GM12874 (cell line): ENCODE data around the gene VWA5A.

ENCODE experiments used
- CTCF ChIP-seq: IDR thresholded peaks from 2 replicates; pipeline ENCODE4 v1.5.1; 2011; ENCODE audit warnings: low read depth, mild to moderate bottlenecking, control low read depth, low read length, moderate library complexity; ENCODE audit not compliant: insufficient read depth

VWA5A gene

GRCh38 chr11:124074554-124074953, 40.7 kb upstream of the VWA5A start:
- TF ChIP-seq CTCF: no peak

- no peak for TF ChIP-seq CTCF
Observed at GRCh38 chr11:124075492-124075840, 39.8 kb upstream of the VWA5A start.

- no peak for TF ChIP-seq CTCF
Observed at GRCh38 chr11:124075841-124076651, 39.2 kb upstream of the VWA5A start.

- no peak for TF ChIP-seq CTCF
Observed at GRCh38 chr11:124077266-124077665, 38.0 kb upstream of the VWA5A start.

GRCh38 chr11:124078591-124078990, 36.7 kb upstream of the VWA5A start:
- no peak for TF ChIP-seq CTCF

GRCh38 chr11:124079631-124080326, 35.5 kb upstream of the VWA5A start:
- no peak for TF ChIP-seq CTCF

- no peak for TF ChIP-seq CTCF
Observed at GRCh38 chr11:124080327-124081001, 34.8 kb upstream of the VWA5A start.
